HG03060 (cell line): ENCODE measurements around the gene SLC39A9.
"Not testable (repeated sequence)": the region's sequence is repeated elsewhere in the genome, so short reads cannot be mapped to it uniquely, and the experiment has no call there.

ENCODE experiments used
- ATAC-seq: cut with Tn5 transposase; IDR thresholded peaks from one replicate; pipeline ENCODE4 v1.9.1; 2021; ENCODE audit warnings: low read depth, moderate number of reproducible peaks; ENCODE audit not compliant: unreplicated experiment

Gene SLC39A9

DNA sequence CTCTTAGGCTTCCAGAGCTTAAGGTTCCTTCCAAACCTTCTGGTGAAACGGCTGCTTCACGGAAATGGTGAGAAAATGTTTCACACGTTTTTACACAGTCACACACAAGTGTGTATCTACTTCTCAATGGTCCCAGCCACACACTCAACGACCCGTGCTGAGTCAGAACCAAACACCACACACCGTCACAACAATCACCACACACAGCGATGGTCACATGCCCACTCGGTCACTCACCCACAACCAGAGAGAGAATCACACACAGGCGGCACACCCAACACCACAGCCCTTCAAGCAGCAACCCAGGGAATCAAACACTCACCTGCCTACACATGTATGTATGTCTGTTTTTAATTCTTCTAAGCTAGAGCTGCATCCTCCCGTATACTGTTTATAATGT lies 73.4 kb downstream of the SLC39A9 start:
- no peak for ATAC-seq

- ATAC-seq = no peak
Observed at GRCh38 chr14:69473260-69473659, 74.8 kb downstream of the SLC39A9 start.

DNA sequence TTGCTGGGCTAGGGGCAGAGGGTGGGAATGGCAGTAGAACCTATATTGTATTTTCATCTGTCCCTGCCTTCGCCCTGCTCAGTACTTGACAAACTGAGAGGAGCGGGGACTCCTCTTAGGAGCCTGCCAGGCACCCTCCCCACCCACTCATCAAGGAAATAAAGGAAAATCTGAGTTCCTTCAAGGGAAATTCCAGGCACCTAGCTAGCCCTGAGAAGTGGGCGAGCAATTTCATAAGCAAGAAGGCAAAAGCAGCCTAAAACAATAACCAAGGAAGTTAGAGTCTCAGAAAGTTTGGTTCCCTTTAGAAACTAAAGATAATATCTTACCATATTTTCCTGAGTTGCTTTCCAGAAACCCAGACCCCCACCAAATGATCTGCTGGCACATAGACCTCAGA lies 75.5 kb downstream of the SLC39A9 start:
- no peak for ATAC-seq

GRCh38 chr14:69475194-69475818 lies 76.8 kb downstream of the SLC39A9 start:
- ATAC-seq = no peak

DNA sequence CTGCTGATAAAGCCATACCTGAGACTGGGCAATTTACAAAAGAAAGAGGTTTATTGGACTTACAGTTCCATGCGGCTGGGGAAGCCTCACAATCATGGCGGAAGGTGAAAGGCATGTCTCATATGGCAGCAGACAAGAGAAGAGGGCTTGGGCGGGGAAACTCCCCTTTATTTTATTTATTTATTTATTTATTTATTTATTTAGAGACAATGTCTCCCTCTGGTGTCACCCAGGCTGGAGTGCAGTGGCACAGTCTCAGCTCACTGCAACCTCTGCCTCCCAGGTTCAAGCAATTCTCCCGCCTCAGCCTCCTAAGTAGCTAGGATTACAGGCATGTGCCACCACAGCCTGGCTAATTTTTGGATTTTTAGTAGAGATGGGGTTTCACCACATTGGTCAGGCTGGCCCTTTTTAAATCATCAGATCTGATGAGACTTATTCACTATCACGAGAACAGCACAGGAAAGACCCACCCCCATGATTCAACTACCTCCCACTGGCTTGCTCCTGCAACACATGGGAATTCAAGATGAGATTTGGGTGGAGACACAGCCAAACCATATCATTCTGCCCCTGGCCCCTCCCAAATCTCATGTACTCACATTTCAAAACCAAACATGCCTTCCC lies 78.4 kb downstream of the SLC39A9 start:
- ATAC-seq = not testable (repeated sequence)

DNA sequence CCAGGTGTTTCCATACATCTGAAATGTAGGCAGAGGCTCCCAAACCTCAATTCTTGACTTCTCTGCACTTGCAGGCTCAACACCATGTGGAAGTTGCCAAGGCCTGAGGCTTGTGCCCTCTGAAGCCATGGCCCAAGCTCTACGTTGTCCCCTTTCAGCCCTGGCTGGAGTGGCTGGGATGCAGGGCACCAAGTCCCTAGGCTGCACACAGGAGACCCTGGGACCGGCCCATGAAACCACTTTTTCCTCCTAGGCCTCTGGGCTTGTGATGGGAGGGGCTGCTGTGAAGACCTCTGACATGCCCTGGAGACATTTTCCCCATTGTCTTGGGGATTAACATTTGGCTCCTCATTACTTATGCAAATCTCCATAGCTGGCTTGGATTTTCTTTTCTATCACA lies 79.6 kb downstream of the SLC39A9 start:
- not testable (repeated sequence) for ATAC-seq

- ATAC-seq = no peak
Observed at GRCh38 chr14:69479696-69480095, 81.2 kb downstream of the SLC39A9 start.

DNA sequence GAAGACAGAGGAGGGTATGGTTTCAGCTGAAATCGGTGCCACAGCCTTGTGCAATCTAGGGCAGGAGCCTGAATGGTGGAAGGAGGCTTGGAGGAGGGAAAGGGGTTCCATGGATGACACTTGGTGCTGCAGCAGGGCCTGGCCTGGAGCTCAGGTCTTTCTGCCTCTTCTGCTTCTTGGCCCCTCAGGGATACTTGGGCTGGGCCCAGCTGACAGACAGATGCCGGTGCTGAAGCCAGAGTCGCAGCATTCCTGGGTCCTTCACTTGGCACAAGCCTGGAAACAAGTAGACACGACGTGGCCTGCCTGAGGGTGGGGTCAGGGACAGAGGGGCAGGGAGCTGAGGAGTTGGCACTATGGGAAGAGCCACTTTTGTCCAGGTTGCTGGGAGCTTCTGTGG lies 81.6 kb downstream of the SLC39A9 start:
- ATAC-seq = no peak

GRCh38 chr14:69481815-69482568 lies 83.5 kb downstream of the SLC39A9 start:
- peak; percentile 81 for ATAC-seq

- no peak for ATAC-seq
Observed at GRCh38 chr14:69483765-69484443, 85.4 kb downstream of the SLC39A9 start.

DNA sequence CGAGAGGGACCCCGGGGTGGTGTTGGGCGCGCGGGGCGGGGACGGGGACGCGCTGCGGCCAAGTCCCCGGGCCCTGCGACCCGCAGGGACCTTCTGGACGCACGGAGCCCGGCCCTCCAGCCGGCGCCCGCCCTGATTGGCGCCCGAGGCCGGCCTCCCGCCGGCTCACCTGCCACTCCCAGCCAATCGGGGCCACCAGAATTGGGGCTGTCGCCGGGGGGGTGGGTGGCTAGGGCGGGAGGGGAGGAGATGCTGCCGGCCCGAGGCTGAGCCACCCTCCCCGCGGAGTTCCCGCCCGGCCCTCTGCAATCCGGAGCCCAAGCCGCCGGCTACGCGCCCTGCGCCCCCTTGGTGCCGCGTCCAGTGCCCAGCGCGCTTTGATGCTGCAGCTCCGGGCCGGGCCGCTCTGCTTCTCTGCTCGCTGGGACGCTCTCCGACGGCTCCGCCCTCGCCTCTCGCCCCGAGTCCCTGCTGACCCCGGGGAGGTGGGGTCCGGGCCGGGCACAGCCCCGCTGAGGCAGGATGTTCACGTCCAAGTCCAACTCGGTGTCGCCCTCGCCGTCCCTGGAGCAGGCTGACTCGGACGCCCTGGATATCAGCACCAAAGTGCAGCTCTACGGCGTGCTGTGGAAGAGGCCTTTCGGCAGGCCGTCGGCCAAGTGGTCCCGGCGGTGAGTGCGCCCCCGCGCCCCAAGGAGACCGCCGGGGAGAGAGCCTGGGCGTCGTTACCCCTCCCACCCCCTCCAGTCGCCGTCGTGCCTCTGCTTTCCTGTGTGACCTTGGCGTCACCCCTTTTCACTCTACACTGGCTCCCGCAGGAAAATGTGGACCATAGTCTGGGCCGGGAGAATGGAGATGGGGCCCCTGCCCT lies 86.2 kb downstream of the SLC39A9 start, which contains the start of gene PLEKHD1:
Gene PLEKHD1 (plus strand): TSS at position 285 of the 871 bp plus-strand sequence. CDS start 238 bp downstream, at position 523.
- ATAC-seq = no peak

GRCh38 chr14:69485315-69485660 lies 86.8 kb downstream of the SLC39A9 start:
- ATAC-seq = no peak

GRCh38 chr14:69485701-69486100 lies 87.2 kb downstream of the SLC39A9 start:
- no peak for ATAC-seq

GRCh38 chr14:69487226-69487625 lies 88.7 kb downstream of the SLC39A9 start:
- ATAC-seq = no peak

DNA sequence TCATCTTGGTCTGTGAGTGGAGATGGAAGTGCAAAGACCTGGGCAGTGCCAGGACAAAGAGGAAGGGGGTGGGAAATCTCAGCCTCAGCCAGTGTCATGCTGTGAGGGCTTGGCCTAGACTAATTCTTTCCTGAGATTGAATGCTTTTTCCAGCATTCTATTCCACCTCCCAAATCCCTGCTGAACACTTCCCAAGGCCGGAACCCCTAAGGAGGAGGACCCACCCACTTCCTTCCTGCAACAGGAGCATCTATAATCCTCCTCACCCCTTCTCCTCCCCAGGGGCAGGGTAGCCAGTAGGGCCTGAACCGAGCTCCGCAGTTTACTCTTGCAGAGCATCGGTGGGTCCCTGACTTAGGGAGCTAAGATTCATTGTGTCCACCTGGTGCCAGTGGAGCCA lies 89.3 kb downstream of the SLC39A9 start:
- ATAC-seq = no peak

- no peak for ATAC-seq
Observed at GRCh38 chr14:69489495-69489894, 91.0 kb downstream of the SLC39A9 start.

DNA sequence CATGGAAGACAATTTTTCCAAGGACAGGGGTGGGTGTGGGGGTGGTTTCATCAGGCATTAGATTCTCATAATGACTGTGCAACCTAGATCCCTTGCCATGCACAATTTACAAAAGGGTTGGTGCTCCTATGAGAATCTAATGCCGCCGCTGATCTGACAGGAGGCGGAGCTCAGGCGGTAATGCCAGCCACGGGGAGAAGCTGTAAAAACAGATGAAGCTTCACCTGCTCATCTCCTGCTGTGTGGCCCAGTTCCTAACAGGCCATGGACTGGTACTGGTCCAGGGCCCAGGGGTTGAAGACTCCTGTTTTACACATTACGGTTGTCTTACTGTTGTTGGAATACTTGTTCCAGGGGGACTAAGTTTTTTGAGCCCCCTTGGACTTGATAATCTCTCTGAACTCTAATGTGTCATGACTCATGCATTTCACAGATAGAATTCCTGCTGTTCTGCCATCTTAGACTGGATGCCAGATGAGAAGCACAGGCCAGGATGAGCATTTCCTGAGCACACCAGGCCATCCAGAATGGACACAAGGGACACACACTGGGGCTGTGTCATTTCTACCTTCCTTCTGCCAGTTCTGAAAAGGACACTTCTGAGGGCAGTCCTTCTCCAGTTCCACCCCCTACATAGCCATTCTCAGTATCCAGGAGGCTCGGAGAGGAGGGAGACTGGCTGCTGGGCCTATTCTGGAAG lies 91.9 kb downstream of the SLC39A9 start:
- no peak for ATAC-seq

DNA sequence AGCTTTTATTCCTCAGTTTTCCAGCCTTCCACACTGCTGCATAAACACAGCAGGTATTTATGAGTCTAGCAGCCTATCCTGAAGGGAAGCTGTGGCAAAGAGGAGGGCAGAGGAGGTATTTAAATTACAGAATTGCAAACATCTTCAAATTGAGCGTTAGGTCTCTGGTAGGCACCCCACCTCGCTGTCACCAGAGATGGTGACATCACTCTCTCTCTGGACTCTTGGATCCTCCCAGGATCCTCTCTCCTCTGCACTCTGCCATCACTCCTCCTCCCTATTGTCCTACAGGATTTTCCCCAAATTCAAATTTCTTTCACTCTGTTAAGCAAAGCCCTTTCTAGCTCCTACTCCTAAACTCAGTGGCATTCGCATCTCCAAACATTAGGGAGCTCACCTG lies 92.7 kb downstream of the SLC39A9 start:
- ATAC-seq = no peak

GRCh38 chr14:69493038-69493437 lies 94.5 kb downstream of the SLC39A9 start:
- no peak for ATAC-seq

DNA sequence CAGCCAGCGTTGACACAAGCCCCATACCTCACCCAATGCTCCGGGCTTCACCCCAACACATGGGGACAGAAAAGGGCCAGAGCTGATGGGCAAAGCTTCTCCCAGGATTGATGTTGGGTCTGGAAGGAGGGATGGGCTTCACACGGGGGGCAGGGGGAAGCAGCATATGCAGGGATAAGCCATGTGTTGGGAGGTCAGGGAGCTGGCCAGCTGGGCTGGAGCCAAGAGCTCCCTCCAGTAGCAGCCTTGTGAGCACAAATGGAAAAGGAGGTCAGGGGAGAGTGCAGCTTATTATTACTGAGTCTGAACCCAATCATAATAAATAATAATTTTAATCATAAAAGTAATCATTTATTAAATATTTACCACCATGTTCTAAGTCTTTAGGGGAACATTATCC lies 95.3 kb downstream of the SLC39A9 start:
- no peak for ATAC-seq
